HCT116 (cell line): ENCODE measurements around the gene MYO3B.

Experiments used
- CTCF ChIP-seq, 3 experiments: fragments of 200-600 bp in 1 of 3; sonication (generic) in 1 of 3; IDR thresholded peaks in 2 of 3; conservative IDR thresholded peaks in 1 of 3; 2 replicates each; pipeline ENCODE4 v1.5.1; 2012 to 2017; ENCODE audit warnings: low read depth in 2 of 3, low read length in 2 of 3, antibody characterized with exemption in 1 of 3, borderline replicate concordance in 1 of 3, control low read depth in 1 of 3, mild to moderate bottlenecking in 1 of 3, mixed read lengths in 1 of 3, mixed run types in 1 of 3, moderate library complexity in 1 of 3; ENCODE audit not compliant: insufficient read depth in 1 of 3
- EZH2 ChIP-seq: fragments of 200-600 bp; sonication (generic); IDR thresholded peaks from 2 replicates; pipeline ENCODE4 v1.6.1; 2017; ENCODE audit warnings: antibody characterized with exemption, mixed run types
- POLR2A ChIP-seq: IDR thresholded peaks from 2 replicates; pipeline ENCODE4 v1.7.0; 2011; ENCODE audit warnings: borderline replicate concordance; ENCODE audit not compliant: insufficient read depth, insufficient read length; ENCODE audit errors: extremely low read depth
- POLR2AphosphoS5 ChIP-seq: IDR thresholded peaks from 2 replicates; pipeline ENCODE4 v1.6.1; 2011; ENCODE audit warnings: mild to moderate bottlenecking, low read depth, low read length, moderate library complexity
- REST ChIP-seq: IDR thresholded peaks from 2 replicates; pipeline ENCODE4 v1.6.1; 2012; ENCODE audit warnings: low read depth
- ZNF274 ChIP-seq: fragments of 200-500 bp; sonication (Bioruptor generic); IDR thresholded peaks from 2 replicates; pipeline ENCODE4 v1.6.1; 2014; ENCODE audit warnings: mild to moderate bottlenecking, low read depth, low read length, inconsistent platforms

- TF ChIP-seq REST (no peak), POLR2A (no peak), CTCF (IDR thresholded peaks at IDR 0.05 in 2 of 3, conservative IDR thresholded peaks at IDR 0.05 in 1 of 3; ENCODE audit: borderline replicate concordance in 1 of 3, insufficient read depth in 1 of 3, low read depth in 2 of 3, low read length in 2 of 3) (no peak), POLR2AphosphoS5 (no peak), EZH2 (no peak), ZNF274 (no peak)
Observed at GRCh38 chr2:170215021-170215420, 37.1 kb downstream of the MYO3B start.
